ENCODE data around the gene HPF1. TPM values are rescaled to one million over a fixed set of nuclear protein-coding genes. Genes with fewer than 3 reads are reported as not detected.

Gene HPF1
- total and polyA plus RNA-seq, 4 donors = 18.0 to 28.9 (median 19.5) TPM

GRCh38 chr4:169730564-169730963 is 27.2 kb downstream of the HPF1 start:
- ATAC-seq (ENCODE audit: insufficient read depth, low FRiP score) (no peak), DNase-seq (no peak)
- no peaks in the 10 kb centered on the region for H3K9me3 ChIP-seq (ENCODE audit: control insufficient read depth in 4 of 4, insufficient read depth in 3 of 4, low read length in 3 of 4)
- H3K27me3 ChIP-seq (ENCODE audit: control insufficient read depth in 3 of 3, insufficient read depth in 3 of 3, low read length in 2 of 3) = no peaks in the 10 kb centered on the region
- H3K4me3 ChIP-seq = no peak overlapping the region
- no peak overlapping the region for H3K27ac ChIP-seq (ENCODE audit: low read depth in 1 of 2, low read length in 1 of 2)
- 91 to 94% methylated on average over 5 of the region's 5 CpGs for WGBS, 2 donors
- peaks cover 8 to 29% (median 18%) of the 10 kb centered on the region in 4 donors for H3K36me3 ChIP-seq (ENCODE audit: control insufficient read depth in 4 of 4, insufficient read depth in 4 of 4, low read length in 4 of 4)
- TF ChIP-seq CTCF (IDR thresholded peaks at IDR 0.05; ENCODE audit: control extremely low read depth, extremely low read depth) = no peak
- H3K9ac ChIP-seq (ENCODE audit: insufficient read depth in 1 of 2, low read length in 2 of 2) = no peak overlapping the region
- H3K4me1 ChIP-seq (ENCODE audit: control insufficient read depth in 5 of 5, insufficient read depth in 5 of 5, low read length in 5 of 5) = no peaks in the 10 kb centered on the region

- no peaks in the 10 kb centered on the region for H3K27me3 ChIP-seq (ENCODE audit: control insufficient read depth in 3 of 3, insufficient read depth in 3 of 3, low read length in 2 of 3)
- H3K36me3 ChIP-seq (ENCODE audit: control insufficient read depth in 4 of 4, insufficient read depth in 4 of 4, low read length in 4 of 4) = peaks cover 7 to 30% (median 17%) of the 10 kb centered on the region in 4 donors
- DNase-seq = no peak
- H3K9ac ChIP-seq (ENCODE audit: insufficient read depth in 1 of 2, low read length in 2 of 2) = no peak overlapping the region
- no peaks in the 10 kb centered on the region for H3K4me1 ChIP-seq (ENCODE audit: control insufficient read depth in 5 of 5, insufficient read depth in 5 of 5, low read length in 5 of 5)
- no peak overlapping the region for H3K4me3 ChIP-seq
- TF ChIP-seq CTCF (IDR thresholded peaks at IDR 0.05; ENCODE audit: control extremely low read depth, extremely low read depth) = no peak
- no peak overlapping the region for H3K27ac ChIP-seq (ENCODE audit: low read depth in 1 of 2, low read length in 1 of 2)
- H3K9me3 ChIP-seq (ENCODE audit: control insufficient read depth in 4 of 4, insufficient read depth in 3 of 4, low read length in 3 of 4) = no peaks in the 10 kb centered on the region
- ATAC-seq (ENCODE audit: insufficient read depth, low FRiP score) = no peak
Measured at GRCh38 chr4:169727616-169728015, 30.1 kb downstream of the HPF1 start.

GRCh38 chr4:169724260-169724659 is 33.5 kb downstream of the HPF1 start:
- H3K27me3 ChIP-seq (ENCODE audit: control insufficient read depth in 3 of 3, insufficient read depth in 3 of 3, low read length in 2 of 3) = no peaks in the 10 kb centered on the region
- no peak overlapping the region for H3K4me3 ChIP-seq
- WGBS, 2 donors = 89 to 97% methylated on average over 2 of the region's 2 CpGs
- DNase-seq (no peak), ATAC-seq (ENCODE audit: insufficient read depth, low FRiP score) (no peak)
- no peaks in the 10 kb centered on the region for H3K9me3 ChIP-seq (ENCODE audit: control insufficient read depth in 4 of 4, insufficient read depth in 3 of 4, low read length in 3 of 4)
- no peak for TF ChIP-seq CTCF (IDR thresholded peaks at IDR 0.05; ENCODE audit: control extremely low read depth, extremely low read depth)
- no peaks in the 10 kb centered on the region for H3K4me1 ChIP-seq (ENCODE audit: control insufficient read depth in 5 of 5, insufficient read depth in 5 of 5, low read length in 5 of 5)
- no peak overlapping the region for H3K9ac ChIP-seq (ENCODE audit: insufficient read depth in 1 of 2, low read length in 2 of 2)
- H3K27ac ChIP-seq (ENCODE audit: low read depth in 1 of 2, low read length in 1 of 2) = no peak overlapping the region
- peaks cover 0 to 16% (median 9%) of the 10 kb centered on the region in 4 donors for H3K36me3 ChIP-seq (ENCODE audit: control insufficient read depth in 4 of 4, insufficient read depth in 4 of 4, low read length in 4 of 4)

All from lung (tissue), 12 donors.